G401 (cell line): Measurements from ENCODE around the gene GALNT6. TPM values are rescaled to one million over a fixed set of nuclear protein-coding genes. Genes with fewer than 3 reads are reported as not detected.

Experiments
- DNase-seq: peaks from one replicate; pipeline ENCODE4 v3.0.0-alpha.2; 2015; ENCODE audit warnings: low spot score
- in situ Hi-C: cut with HindIII; loops from 2 replicates; pipeline ENCODE4 v1.10.0; 2016; ENCODE audit warnings: low sequenced_read_pairs, mixed read lengths
- total RNA-seq: library from RNA; depleted of rRNA; stranded (reverse); fragments of >200 nt; shearing (Covaris generic); gene quantifications from 2 replicates; pipeline ENCODE4 v1.2.3, GENCODE V29; 2014

GALNT6 gene
- total RNA-seq, 1 experiment from 2014 or later = 5.8 TPM

GRCh38 chr12:51407604-51408003 is 16.4 kb upstream of the GALNT6 start:
- DNase-seq = no peak
- in situ Hi-C loops = no loop called here

DNA sequence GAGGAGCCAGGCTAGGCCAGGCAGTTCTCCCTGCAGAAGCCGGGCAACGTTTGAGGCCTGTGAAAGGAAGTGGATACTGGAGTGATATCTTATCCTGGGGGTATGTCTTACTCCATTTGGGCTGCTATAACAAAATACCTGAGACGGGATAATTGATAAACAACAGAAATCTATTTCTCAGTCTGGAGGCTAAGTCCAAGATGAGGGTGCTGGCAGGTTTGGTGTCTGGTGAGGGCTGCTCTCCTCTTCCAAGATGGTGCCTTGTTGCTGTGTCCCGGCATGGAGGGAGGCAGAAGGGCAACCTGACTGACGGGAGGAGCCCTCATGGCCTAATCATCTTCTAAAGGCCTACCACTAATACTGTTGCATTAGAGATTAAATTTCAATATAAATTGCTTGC is 15.7 kb upstream of the GALNT6 start:
- DNase-seq = no peak
- in situ Hi-C loops = no loop called here

DNA sequence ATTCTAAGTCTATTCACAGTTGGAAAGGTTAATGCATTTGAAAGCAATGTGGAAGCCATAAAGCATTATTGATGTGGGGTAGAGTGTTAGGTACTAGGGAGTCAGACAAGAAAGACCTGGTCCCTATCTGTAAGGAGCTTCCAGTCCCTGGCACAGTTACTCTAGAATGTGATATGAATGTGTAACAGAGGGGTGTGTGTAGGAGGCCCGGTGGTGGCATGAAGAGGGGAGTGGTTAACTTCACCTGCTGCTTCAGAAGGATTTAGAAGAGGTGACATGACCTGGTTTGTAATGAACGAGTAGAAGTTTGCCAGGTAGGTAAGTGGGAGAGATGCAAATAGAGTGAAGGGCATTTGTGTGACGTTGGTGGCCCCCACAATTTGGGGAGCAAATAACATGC is 15.1 kb upstream of the GALNT6 start:
- in situ Hi-C loops = no loop called here
- DNase-seq = no peak

DNA sequence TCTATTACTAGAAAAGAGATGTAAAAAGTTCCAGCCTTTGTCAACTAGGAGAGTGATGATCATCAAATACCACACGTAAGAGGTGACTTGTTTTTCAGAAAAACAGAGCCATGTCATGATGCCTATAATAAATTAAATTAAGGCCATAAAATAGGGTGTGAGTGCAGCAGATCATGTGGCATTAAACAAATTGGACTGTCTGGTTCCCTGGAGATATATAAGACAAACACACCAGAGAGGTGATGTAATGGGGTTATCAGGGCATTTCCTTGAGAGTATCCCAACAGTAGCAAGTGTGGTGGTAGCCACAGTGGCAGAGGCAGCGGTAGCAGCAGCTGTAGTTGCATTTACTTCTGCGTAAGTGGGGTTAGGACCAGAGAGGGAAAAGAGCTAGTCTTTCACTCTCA is 14.6 kb upstream of the GALNT6 start:
- no peak for DNase-seq
- in situ Hi-C loops = no loop called here

DNA sequence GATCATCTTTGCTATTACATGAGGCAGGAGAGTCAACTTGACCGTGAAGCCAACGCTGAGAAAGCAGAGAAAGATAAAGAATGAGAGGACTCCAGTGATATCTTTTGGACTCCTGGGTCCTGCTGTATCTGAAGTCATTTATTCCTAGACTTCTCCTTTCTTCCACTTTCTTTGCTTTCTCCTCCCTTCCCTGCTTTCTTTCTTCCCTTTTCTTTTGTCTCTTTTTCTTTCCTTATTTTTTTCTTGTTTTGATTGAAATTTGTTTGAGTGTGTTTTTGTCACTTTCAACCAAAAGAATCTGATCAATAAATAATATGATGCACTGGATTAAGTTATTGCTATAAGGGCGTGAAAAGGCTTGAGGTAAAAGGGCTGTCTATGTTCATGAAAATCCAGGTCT is 13.4 kb upstream of the GALNT6 start:
- no peak for DNase-seq
- in situ Hi-C loops = no loop called here

DNA sequence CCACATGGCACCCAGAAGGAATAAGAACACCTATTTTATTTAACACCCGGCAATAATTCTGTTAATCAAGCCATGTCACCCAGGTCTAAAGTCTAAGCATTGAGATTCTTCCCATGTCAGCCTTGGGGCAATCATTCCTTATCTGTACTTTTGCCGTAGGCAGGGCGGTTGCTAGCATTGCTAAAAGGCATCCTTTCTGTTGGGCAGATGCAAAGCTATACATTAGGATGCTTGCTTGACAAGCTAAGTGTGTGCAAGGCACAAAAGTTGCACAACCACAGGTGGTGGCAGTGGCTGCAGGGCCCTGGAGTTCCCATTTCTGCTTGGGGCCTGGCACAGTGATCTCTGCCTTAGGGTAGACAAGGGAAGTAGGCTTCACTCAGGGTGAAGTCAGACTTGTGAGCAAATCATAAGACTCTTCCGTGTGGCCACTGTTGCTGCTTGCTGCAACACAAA is 12.5 kb upstream of the GALNT6 start:
- in situ Hi-C loops = no loop called here
- DNase-seq = no peak

GRCh38 chr12:51403159-51403558 is 12.0 kb upstream of the GALNT6 start:
- no peak for DNase-seq
- in situ Hi-C loops = no loop called here

GRCh38 chr12:51401900-51402299 is 10.7 kb upstream of the GALNT6 start:
- in situ Hi-C loops = no loop called here
- DNase-seq = no peak

GRCh38 chr12:51401486-51401885 is 10.3 kb upstream of the GALNT6 start:
- no peak for DNase-seq
- in situ Hi-C loops = no loop called here

DNA sequence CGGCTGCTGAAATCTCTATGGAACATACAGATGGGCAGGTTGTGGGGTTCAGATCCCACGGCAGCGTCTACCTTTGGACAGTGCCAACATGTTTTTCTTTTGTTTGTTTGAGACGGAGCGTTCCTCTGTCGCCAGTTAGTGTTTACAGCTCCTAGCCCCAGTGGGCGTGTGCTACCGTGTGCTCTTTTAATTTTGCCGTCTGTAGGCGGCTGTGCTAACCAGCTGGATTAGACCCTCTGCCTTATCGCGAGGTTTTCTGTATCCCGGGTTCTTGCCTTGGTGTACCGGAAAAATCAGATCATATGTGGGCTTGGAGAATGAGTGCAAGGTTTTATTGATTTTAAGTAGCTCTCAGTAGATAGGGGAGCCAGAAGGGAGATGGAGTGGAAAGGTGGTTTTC is 9.8 kb upstream of the GALNT6 start:
- in situ Hi-C loops = no loop called here
- DNase-seq = no peak

DNA sequence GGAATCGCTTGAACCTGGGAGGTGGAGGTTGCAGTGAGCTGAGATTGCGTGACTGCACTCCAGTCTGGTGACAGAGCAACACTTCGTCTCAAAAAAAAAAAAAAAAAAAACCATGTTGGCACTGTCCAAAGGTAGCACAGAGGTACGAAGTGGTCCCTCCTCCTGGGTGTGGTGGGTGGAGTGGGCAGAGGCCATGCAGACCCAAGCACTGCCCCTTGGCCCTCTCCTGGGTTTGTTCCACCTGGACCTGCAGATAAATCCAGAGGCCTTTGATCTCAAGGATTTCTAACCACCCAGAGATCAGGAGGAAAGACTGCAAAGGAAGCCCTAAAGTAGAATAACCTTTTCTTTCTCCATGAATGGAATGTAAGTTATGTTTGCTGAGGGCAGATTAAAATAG is 8.7 kb upstream of the GALNT6 start:
- no peak for DNase-seq
- in situ Hi-C loops = no loop called here

- DNase-seq = no peak
- in situ Hi-C loops = no loop called here
Observed at GRCh38 chr12:51397670-51398069, 6.5 kb upstream of the GALNT6 start.

GRCh38 chr12:51395283-51396230 is 4.4 kb upstream of the GALNT6 start:
- in situ Hi-C loops = no loop called here
- no peak for DNase-seq

DNA sequence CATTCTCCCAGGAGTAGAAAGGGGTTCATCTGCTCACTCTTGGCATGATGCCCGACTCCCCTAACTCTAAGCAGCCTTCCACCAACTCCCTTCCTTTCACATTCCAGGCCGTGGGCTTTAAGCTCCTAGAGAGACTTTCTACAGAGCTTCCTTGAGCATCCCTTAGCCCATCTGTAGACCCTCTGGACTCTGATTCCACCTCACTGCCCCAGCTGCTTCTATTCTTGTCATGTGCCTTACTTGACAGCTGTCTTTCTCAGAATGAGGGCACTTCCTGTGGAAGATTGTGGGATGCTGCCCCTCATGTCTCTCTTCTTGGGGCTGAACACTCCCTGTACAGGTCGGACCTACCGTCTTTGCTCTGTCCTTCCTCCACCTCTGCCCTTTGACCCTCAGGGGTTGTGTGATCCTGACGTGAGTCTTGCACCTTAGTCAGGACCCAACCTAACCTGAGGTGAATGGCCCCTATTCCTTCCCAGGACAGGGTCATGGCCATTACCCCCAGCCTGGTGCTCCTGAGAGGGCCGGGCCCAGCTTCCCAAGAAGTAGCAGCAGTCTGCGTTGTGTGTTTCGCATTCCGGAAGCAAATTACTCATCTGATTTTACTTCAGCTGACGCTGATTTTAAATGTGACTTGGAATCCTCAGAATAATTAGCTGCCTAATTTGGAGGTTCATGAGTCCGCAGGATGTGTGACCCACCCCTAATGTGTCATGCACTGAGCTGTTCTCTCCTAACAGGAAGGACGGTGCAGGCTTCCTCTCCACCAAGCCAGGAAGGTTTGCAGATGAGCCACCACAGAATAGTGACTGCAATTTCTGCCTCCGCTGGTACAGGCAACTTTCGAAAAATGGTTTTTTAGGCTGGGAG is 2.7 kb upstream of the GALNT6 start:
- in situ Hi-C loops = no loop called here
- no peak for DNase-seq

GRCh38 chr12:51392556-51393237 is 1.5 kb upstream of the GALNT6 start:
- no peak for DNase-seq
- in situ Hi-C loops = no loop called here

DNA sequence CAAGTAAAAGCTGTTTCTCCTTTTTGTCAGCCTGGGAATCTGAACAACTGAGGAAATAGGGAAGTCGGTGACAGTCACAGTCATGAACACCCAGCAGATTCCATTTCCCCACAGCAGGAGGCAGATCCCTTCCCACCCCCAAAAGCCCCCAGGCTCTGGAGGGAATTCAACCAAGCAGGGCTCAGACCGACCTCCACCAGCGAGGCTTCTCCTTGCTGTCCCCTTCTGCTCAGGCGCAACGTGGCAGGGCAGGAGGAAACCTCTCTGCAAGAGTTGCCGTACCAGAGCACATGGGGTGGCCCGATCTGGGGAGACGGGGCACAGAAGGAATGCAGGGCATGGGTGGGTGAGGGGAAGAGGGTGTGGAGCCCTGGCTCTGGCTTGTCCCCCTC is 319 bp downstream of the GALNT6 start:
- no peak for DNase-seq
- in situ Hi-C loops = no loop called here

DNA sequence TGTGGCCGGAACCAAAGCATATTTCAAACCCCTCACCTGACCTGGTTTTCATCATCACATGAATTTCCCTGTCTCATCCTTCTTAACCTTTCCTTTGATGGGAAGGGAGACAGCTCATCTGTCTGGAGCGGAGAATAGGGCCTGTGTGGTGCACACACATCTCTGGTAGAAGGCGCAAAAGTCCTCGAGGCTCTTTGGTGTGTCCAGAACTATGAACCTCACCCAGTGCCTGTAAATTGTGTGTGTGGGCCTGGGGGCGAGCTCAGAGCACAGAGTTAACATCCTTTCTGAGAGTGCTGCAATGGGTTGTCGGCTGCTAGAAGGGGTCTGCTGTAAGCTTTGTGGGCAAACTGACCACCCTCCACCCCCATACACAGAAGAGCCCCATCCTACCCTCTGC is 749 bp downstream of the GALNT6 start:
- no peak for DNase-seq
- in situ Hi-C loops = no loop called here

- in situ Hi-C loops = no loop called here
- DNase-seq = no peak
Observed at GRCh38 chr12:51389302-51389999, 1.8 kb downstream of the GALNT6 start.

- no peak for DNase-seq
- in situ Hi-C loops = no loop called here
Observed at GRCh38 chr12:51388846-51389245, 2.4 kb downstream of the GALNT6 start.
